Rectal smooth muscle tissue (tissue), 1 donor: ENCODE data around the gene CAMK1D.

ENCODE experiments used
- H3K27ac ChIP-seq: one replicate; pipeline ENCODE4 v1.7.0; 2013; ENCODE audit warnings: low read depth, low read length, inconsistent platforms
- H3K27me3 ChIP-seq: one replicate; pipeline ENCODE4 v1.7.0; 2013; ENCODE audit warnings: low read length; ENCODE audit not compliant: control insufficient read depth, insufficient read depth
- H3K36me3 ChIP-seq: one replicate; pipeline ENCODE4 v1.7.0; 2013; ENCODE audit warnings: low read length; ENCODE audit not compliant: control insufficient read depth, insufficient read depth
- H3K4me1 ChIP-seq: one replicate; pipeline ENCODE4 v1.7.0; 2013; ENCODE audit warnings: low read length; ENCODE audit not compliant: control insufficient read depth, insufficient read depth
- H3K4me3 ChIP-seq: one replicate; pipeline ENCODE4 v1.7.0; 2013; ENCODE audit warnings: low read length
- H3K9ac ChIP-seq: one replicate; pipeline ENCODE4 v1.7.0; 2013; ENCODE audit warnings: low read length

Gene CAMK1D

DNA sequence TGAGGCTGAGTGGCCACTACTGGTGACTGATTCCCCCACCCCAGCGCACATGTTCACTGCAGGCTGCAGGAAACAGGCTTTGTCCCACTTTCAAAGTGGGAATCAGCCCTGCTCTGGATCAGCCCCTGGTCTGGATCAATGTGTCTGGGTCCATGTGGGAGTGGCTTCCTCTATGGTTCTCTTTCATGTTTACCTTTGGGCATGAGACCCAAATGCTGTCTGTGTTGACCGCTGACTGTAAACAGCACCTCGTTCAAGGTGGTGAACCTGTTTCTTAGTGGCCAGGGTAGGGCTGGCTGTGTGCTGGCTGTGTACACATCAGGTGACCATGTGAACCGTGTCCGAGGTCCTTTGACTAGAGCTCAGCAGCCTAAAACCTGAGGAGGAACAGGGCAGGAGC is 121.8 kb downstream of the CAMK1D start:
- Histone ChIP-seq H3K4me3 (no peak overlapping the region), H3K27me3 (no peaks in the 10 kb centered on the region), H3K9ac (no peak overlapping the region), H3K36me3 (no peaks in the 10 kb centered on the region), H3K27ac (no peak overlapping the region), H3K4me1 (no peaks in the 10 kb centered on the region)

DNA sequence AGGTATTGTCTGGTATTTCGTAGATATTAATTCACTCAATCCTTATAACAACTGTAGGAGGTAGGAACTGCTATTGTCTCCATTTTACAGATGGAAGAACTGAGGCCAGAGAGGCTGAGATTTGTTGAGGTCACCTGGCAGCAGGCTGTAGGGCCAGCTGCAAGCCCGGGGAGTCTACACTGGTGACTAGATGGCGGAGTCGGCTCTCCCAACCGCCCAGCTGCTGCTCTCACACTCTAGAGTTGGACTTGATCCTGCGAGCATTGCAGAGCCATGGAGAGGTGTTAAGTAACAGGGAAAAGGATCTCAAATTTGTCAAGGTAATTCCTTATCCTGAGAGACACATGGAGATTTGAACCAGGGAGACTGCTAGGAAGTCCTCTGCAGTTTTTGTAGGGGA is 124.1 kb downstream of the CAMK1D start:
- Histone ChIP-seq H3K4me1 (no peaks in the 10 kb centered on the region), H3K36me3 (no peaks in the 10 kb centered on the region), H3K27me3 (no peaks in the 10 kb centered on the region), H3K27ac (no peak overlapping the region), H3K9ac (no peak overlapping the region), H3K4me3 (no peak overlapping the region)

DNA sequence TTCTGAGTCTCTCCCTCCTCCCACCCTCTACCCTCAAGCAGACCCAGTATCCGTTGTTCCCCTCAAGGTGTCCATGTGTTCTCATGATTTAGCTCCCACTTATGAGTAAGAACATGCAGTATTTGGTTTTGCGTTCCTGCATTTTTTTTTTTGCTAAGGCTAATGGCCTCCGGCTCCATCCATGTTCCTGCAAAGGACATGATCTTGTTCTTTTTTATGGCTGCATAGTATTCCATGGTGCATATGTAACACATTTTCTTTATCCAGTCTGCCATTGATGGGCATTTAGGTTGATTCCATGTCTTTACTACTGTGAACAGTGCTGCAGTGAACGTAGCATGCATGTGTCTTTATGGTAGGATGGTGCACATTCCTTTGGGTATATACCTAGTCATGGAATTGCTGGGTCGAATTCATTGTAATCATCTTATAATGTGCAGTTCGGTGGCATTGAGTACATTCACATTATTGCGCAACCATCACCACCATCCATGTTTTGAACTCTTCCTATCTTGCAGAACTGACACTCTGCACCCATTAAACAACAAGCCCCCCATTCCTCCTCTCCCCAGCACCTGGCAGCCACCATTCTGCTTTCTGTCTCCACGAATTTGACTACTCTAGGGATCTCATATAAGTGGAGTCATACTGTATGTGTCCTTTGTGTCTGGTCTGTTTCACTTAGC is 125.5 kb downstream of the CAMK1D start:
- H3K4me1 ChIP-seq, result no peaks in the 10 kb centered on the region
- no peaks in the 10 kb centered on the region for H3K27me3 ChIP-seq
- no peak overlapping the region for H3K4me3 ChIP-seq

DNA sequence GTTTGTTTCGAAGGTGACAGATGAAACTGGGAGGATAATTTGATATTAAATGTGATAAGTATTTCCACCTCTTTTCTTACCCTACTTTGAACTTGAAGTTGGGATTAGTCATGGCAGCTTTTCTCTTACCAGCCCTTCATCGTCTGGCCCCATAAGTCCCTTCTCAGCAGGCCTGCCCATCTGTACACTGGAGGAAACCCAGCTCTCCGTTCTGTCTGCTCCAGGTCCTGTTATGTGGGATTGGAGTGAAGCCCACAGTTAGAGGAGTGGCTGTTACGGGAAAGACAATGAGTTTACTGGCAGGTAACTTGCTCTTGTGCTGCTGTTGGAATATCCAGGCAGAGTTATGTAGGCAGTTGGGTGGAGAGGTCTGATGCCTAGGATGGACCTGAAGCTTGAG is 127.3 kb downstream of the CAMK1D start:
- H3K9ac ChIP-seq, result no peak overlapping the region
- no peaks in the 10 kb centered on the region for H3K27me3 ChIP-seq
- H3K27ac ChIP-seq, result no peak overlapping the region
- H3K4me3 ChIP-seq, result no peak overlapping the region
- no peaks in the 10 kb centered on the region for H3K36me3 ChIP-seq
- H3K4me1 ChIP-seq, result no peaks in the 10 kb centered on the region

More for the DNA sequence above, 125.5 kb downstream of the CAMK1D start:
- Histone ChIP-seq H3K27ac (no peak overlapping the region), H3K36me3 (no peaks in the 10 kb centered on the region), H3K9ac (no peak overlapping the region)

DNA sequence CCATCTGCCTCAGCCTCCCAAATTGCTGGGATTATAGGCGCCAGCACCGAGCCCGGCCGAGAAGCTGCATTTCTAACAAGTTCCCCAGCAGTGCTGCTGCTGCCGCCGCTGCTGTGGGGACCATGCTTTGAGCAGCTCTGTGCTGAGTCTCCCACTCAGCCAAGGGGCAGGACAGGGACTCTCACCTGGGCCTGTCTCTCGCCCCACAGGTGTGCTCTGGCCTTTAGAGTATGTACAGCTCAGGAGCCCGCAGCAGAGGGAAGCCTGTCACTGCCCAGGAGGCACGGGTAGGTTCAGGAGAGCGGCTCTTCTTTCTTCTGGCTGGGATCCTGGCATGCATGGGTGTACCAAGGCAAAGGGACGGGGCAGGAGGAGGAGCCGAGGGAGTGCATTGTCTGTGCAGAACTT is 130.1 kb downstream of the CAMK1D start:
- Histone ChIP-seq H3K36me3 (peaks cover under 1% of the 10 kb centered on the region), H3K9ac (no peak overlapping the region), H3K27ac (no peak overlapping the region), H3K27me3 (no peaks in the 10 kb centered on the region), H3K4me1 (no peaks in the 10 kb centered on the region), H3K4me3 (no peak overlapping the region)

DNA sequence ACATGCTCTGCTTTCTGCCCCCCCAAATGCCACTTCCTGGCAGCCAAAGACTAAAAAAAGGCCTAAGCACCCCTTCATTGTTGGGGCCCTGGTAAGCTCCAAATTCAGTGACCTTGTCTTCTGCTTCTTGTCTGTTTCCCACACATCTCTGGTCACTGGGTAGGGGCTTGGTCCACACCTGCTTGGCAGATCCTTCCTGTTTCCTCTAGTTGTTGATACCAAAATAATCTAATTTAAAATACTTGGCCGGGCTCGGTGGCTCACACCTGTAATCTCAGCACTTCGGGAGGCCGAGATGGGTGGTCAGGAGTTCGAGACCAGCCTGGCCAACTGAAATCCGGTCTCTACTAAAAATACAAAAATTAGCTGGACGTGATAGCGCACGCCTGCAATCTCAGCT is 130.6 kb downstream of the CAMK1D start:
- H3K27me3 ChIP-seq, result no peaks in the 10 kb centered on the region
- H3K4me3 ChIP-seq, result no peak overlapping the region
- no peak overlapping the region for H3K27ac ChIP-seq
- H3K9ac ChIP-seq, result no peak overlapping the region
- H3K4me1 ChIP-seq, result no peaks in the 10 kb centered on the region
- H3K36me3 ChIP-seq, result peaks cover 2% of the 10 kb centered on the region

DNA sequence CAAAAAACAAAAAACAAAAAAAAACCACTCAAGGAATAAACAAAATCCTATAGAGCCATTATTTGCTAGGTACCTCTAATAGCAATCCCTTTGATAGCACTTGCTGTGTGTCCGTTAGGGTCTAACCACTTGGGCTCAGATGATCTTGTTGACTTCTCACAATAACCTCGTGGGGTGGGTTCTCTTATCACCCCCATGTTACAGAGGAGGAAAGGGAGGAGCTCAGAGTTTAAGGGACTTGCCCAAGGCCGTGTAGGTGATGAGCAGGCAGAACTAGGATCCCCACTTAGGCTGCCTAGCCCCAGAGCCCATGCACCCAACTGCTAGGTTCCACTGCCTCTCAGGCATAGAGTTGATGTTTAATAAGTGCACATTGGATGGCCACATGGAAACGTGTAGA is 131.1 kb downstream of the CAMK1D start:
- no peak overlapping the region for H3K9ac ChIP-seq
- H3K4me1 ChIP-seq, result no peaks in the 10 kb centered on the region
- no peaks in the 10 kb centered on the region for H3K27me3 ChIP-seq
- peaks cover 2% of the 10 kb centered on the region for H3K36me3 ChIP-seq
- H3K27ac ChIP-seq, result no peak overlapping the region
- H3K4me3 ChIP-seq, result no peak overlapping the region

DNA sequence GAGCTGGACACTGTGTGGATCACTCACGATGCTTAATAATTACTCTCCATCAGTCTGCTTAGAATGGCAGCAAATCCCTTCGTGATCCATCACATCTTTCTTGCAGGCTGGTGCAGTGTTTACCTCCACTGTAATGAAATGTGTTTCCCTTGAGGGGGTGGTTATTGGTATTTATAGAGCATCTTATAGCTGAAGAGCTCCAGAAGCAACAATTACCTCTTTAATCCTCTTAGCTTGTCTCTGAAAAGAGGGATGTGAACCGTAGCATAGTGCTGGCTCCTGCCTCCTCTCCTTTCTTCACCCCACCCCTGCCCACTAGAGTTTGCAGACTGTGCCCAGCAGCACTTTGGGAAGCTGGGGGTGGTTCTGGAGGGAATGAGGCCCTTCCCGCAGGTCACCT is 132.6 kb downstream of the CAMK1D start:
- Histone ChIP-seq H3K27ac (no peak overlapping the region), H3K27me3 (no peaks in the 10 kb centered on the region), H3K4me1 (no peaks in the 10 kb centered on the region), H3K9ac (no peak overlapping the region), H3K4me3 (no peak overlapping the region), H3K36me3 (peaks cover 2% of the 10 kb centered on the region)

DNA sequence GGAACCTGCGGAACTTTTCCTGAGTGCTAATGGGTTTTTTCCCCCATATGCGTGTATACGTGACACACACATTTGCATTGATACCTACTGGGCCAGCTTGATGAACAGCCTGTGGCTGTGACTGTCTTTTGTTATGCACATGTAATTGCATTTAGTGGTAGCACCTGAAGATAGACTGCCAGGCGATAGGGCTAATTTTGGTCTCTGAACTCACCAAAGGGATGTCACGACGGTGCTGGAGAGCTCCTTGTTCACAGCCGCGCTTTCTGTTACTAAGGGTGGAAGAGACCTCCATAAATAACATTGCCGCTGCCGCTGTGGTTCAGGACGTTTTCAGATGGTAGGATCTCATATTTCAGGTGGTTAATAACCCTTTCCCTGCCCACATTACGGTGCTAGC is 133.2 kb downstream of the CAMK1D start:
- Histone ChIP-seq H3K27ac (no peak overlapping the region), H3K27me3 (no peaks in the 10 kb centered on the region), H3K36me3 (peaks cover 2% of the 10 kb centered on the region), H3K4me3 (no peak overlapping the region), H3K4me1 (no peaks in the 10 kb centered on the region), H3K9ac (no peak overlapping the region)

DNA sequence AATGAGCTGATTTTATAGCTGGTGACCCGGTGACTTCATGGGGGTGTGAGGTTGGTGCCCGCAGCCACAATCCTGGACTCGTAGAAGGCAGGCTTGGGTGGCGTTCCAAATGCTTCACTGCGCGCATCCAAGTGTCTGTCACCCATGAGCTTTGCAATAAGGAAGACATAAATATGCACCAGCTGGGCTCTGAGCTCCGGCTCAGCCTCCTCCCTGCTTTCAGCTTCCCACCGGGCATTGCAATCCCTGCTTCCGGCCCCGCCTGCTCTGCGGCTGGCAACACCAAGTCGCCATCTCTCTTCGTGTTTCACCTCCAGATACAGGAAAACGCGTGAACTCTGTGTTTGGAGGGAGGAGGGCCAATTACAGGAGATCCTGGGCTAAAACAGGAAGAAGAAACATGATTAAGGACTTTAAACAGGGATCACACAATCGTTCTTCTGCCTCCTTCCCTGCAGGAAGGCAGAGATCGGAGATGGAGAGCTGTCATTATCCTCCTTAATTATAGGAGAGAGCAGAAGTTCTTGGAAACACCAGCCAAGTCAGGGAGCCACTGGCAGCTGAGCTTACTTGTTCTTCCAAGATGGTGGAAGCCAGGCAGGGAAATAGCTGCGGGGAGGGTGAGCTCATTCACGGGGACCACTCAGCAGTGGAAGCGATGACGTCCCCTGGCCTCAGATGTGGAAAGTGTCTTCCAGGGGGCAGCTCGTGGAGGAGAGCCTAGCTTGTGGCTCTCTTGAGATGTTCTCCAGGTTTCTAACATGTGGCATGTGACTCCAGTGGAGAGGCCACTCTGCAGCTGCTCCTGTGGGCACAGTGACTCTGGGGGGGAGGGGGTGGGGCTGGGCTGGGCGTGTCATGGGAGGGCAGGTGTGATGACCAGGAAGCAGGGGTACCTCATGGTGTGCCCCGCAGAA is 134.9 kb downstream of the CAMK1D start:
- H3K4me1 ChIP-seq, result no peaks in the 10 kb centered on the region
- H3K36me3 ChIP-seq, result peaks cover 2% of the 10 kb centered on the region
- no peak overlapping the region for H3K4me3 ChIP-seq
- no peak overlapping the region for H3K27ac ChIP-seq
- no peak overlapping the region for H3K9ac ChIP-seq
- no peaks in the 10 kb centered on the region for H3K27me3 ChIP-seq

DNA sequence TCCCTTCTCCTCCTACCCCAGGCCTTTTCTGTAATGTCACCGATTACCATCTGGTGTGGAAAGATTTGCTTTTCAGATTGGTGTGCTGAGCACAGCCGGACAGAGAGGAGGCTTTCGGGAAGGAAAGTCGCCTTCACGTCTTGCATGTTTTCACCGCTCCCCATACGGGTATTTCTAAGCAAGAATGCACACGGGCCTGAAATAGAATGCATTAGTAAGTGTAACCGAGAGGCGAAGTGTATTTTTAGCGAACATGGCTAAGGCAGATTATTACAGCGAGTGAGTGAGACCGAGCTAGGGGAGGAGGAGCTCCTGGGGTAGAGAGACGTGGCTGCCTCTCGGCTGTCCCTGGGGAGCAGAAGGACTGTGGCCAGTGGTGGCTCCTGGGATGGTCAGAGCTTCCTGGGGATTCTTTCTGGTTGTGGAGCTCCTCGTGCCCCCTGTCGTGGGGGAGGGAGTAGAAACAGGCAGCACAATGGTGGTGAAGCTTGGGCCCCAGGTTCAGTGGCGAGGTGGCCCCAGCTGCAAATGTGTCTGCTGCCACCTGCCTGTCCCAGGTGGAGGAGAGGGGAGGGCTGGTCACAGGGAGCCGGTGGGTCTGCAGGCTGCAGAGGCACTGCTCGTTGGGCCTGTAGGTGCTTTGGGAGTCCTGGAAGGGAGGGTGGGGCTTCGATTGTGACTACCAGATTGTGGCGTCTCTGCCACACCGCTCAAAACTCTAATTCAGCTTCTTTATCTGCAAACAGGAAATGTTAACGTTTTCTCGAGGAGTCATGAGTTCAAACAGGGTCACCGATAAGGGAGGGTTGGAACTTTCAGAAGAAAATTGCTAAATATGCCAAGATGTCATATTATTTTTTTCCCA is 135.8 kb downstream of the CAMK1D start:
- Histone ChIP-seq H3K4me3 (no peak overlapping the region), H3K4me1 (no peaks in the 10 kb centered on the region), H3K27me3 (no peaks in the 10 kb centered on the region), H3K9ac (no peak overlapping the region), H3K27ac (no peak overlapping the region), H3K36me3 (peaks cover 2% of the 10 kb centered on the region)

DNA sequence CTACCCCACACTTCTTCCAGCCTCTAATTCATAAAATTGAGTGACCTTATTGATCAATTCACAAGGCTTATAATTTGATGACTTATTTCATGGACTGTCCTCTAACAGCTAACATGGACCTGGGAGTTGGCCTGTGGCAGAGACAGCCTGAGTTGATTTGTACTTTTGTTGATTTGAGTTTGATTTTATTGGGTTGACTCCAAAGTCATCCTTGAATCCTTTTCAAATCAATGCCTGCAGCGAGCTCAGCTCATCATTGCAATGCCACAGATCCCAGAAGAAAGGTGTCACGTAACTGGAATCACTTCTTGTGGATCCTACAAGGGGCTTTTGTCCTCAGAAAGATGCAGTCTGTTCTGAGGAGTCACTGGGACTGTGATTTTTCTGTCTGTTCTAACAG is 138.0 kb downstream of the CAMK1D start:
- Histone ChIP-seq H3K27ac (no peak overlapping the region), H3K4me3 (no peak overlapping the region), H3K4me1 (no peaks in the 10 kb centered on the region), H3K36me3 (peaks cover 2% of the 10 kb centered on the region), H3K27me3 (no peaks in the 10 kb centered on the region), H3K9ac (no peak overlapping the region)
